ENCODE results near the gene DGUOK.

The DGUOK gene

GRCh38 chr2:73925853-73926492 is 707 bp upstream of the DGUOK start:
- Histone ChIP-seq H3K4me3 (ENCODE audit: low read depth in 1 of 2, low read length in 1 of 2) (peak overlapping the region; percentile 70 to 79), H3K4me1 (ENCODE audit: control insufficient read depth in 1 of 2, insufficient read depth in 1 of 2, low read depth in 1 of 2, low read length in 1 of 2) (peaks cover 69 to 80% of the 10 kb centered on the region in 2 experiments), H3K36me3 (no peaks in the 10 kb centered on the region), H3K9me3 (no peaks in the 10 kb centered on the region), H3K27ac (peak overlapping the region; percentile 95), H3K27me3 (no peaks in the 10 kb centered on the region)
- TF ChIP-seq CTCF (IDR thresholded peaks at IDR 0.05), result no peak

GRCh38 chr2:73927344-73927743 is 664 bp downstream of the DGUOK start:
- H3K27ac ChIP-seq, result peak overlapping the region; percentile 95
- H3K36me3 ChIP-seq, result peaks cover 4% of the 10 kb centered on the region
- H3K9me3 ChIP-seq, result no peaks in the 10 kb centered on the region
- H3K4me3 ChIP-seq (ENCODE audit: low read depth in 1 of 2, low read length in 1 of 2), result peak overlapping the region; percentile 70 to 79
- no peaks in the 10 kb centered on the region for H3K27me3 ChIP-seq
- H3K4me1 ChIP-seq (ENCODE audit: control insufficient read depth in 1 of 2, insufficient read depth in 1 of 2, low read depth in 1 of 2, low read length in 1 of 2), result peaks cover 66 to 74% of the 10 kb centered on the region in 2 experiments
- no peak for TF ChIP-seq CTCF (IDR thresholded peaks at IDR 0.05)

- Histone ChIP-seq H3K9me3 (no peaks in the 10 kb centered on the region), H3K4me1 (ENCODE audit: control insufficient read depth in 1 of 2, insufficient read depth in 1 of 2, low read depth in 1 of 2, low read length in 1 of 2) (peaks cover 49 to 61% of the 10 kb centered on the region in 2 experiments), H3K27me3 (no peaks in the 10 kb centered on the region), H3K27ac (peak overlapping the region; percentile 95), H3K36me3 (peaks cover 11% of the 10 kb centered on the region), H3K4me3 (ENCODE audit: low read depth in 1 of 2, low read length in 1 of 2) (no peak overlapping the region)
- TF ChIP-seq CTCF (IDR thresholded peaks at IDR 0.05), result no peak
These were observed 2.3 kb downstream of the DGUOK start for GRCh38 chr2:73928963-73929347.

GRCh38 chr2:73930386-73930785 is 3.7 kb downstream of the DGUOK start:
- peaks cover 36 to 47% of the 10 kb centered on the region in 2 experiments for H3K4me1 ChIP-seq (ENCODE audit: control insufficient read depth in 1 of 2, insufficient read depth in 1 of 2, low read depth in 1 of 2, low read length in 1 of 2)

GRCh38 chr2:73931531-73932500 is 5.1 kb downstream of the DGUOK start:
- peaks cover 32 to 44% of the 10 kb centered on the region in 2 experiments for H3K4me1 ChIP-seq (ENCODE audit: control insufficient read depth in 1 of 2, insufficient read depth in 1 of 2, low read depth in 1 of 2, low read length in 1 of 2)
- H3K9me3 ChIP-seq, result no peaks in the 10 kb centered on the region
- no peaks in the 10 kb centered on the region for H3K27me3 ChIP-seq
- no peak for TF ChIP-seq CTCF (IDR thresholded peaks at IDR 0.05)
- H3K4me3 ChIP-seq (ENCODE audit: low read depth in 1 of 2, low read length in 1 of 2), result no peak overlapping the region
- no peak overlapping the region for H3K27ac ChIP-seq
- H3K36me3 ChIP-seq, result peaks cover 11% of the 10 kb centered on the region

More at GRCh38 chr2:73930386-73930785, 3.7 kb downstream of the DGUOK start:
- no peak for TF ChIP-seq CTCF (IDR thresholded peaks at IDR 0.05)
- Histone ChIP-seq H3K27ac (peak overlapping the region; percentile 95), H3K36me3 (peaks cover 11% of the 10 kb centered on the region), H3K9me3 (no peaks in the 10 kb centered on the region), H3K27me3 (no peaks in the 10 kb centered on the region), H3K4me3 (ENCODE audit: low read depth in 1 of 2, low read length in 1 of 2) (no peak overlapping the region)
